ENCODE measurements around the gene BLCAP.
"Not testable (repeated sequence)": the region's sequence is repeated elsewhere in the genome, so short reads cannot be mapped to it uniquely, and the experiment has no call there.

Gene BLCAP

GRCh38 chr20:37541326-37541725, 13.7 kb upstream of the BLCAP start (continued):
- TF ChIP-seq ZBTB44 (tag by site-specific recombination; IDR thresholded peaks at IDR 0.05): no peak

- CTCF ChIA-PET: interaction anchor here (0.7 to 1.6 kb wide), 4 partner anchors 8 to 160 kb away, joined by 3 to 4 read pairs (median 3); no protein-coding TSS in a partner anchor
- POLR2A ChIA-PET: not testable (repeated sequence)
Measured at GRCh38 chr20:37540838-37541237, 13.2 kb upstream of the BLCAP start.

GRCh38 chr20:37540001-37540400, 12.3 kb upstream of the BLCAP start:
- H3K4me1 ChIP-seq (ENCODE audit: control insufficient read depth, insufficient read depth, low read length): no peaks in the 10 kb centered on the region
- no peak overlapping the region for H3K27ac ChIP-seq (ENCODE audit: extremely low read depth, low read depth, low read length)
- ChIA-PET POLR2A (no interaction called here), CTCF (interaction anchor here (1.7 kb wide), 1 partner anchor 344 kb away, joined by 4 read pairs; no protein-coding TSS in a partner anchor)
- no peaks in the 10 kb centered on the region for H3K9me3 ChIP-seq (ENCODE audit: control insufficient read depth, insufficient read depth, low read depth, low read length)
- TF ChIP-seq ZBTB1 (tag by site-specific recombination; IDR thresholded peaks at IDR 0.05): no peak
- TF ChIP-seq ZBTB11 (tag by site-specific recombination; conservative IDR thresholded peaks at IDR 0.05; ENCODE audit: low read depth): no peak
- no peak for TF ChIP-seq KLF9 (tag by site-specific recombination; IDR thresholded peaks at IDR 0.05; ENCODE audit: low read depth)
- TF ChIP-seq SETDB1 (IDR thresholded peaks at IDR 0.05; ENCODE audit: insufficient read length, low read length): no peak
- no peak for TF ChIP-seq ZNF10 (tag by site-specific recombination; IDR thresholded peaks at IDR 0.05)
- no peak for TF ChIP-seq EGR2 (tag by site-specific recombination; IDR thresholded peaks at IDR 0.05; ENCODE audit: low read depth)
- TF ChIP-seq ZNF155 (tag by site-specific recombination; IDR thresholded peaks at IDR 0.05): no peak
- H3K36me3 ChIP-seq (ENCODE audit: control insufficient read depth in 2 of 2, insufficient read depth in 1 of 2, low read length in 2 of 2): no peaks in the 10 kb centered on the region
- no peak overlapping the region for H3K4me3 ChIP-seq (ENCODE audit: low read depth, low read length)

More at GRCh38 chr20:37540838-37541237, 13.2 kb upstream of the BLCAP start:
- not testable (repeated sequence) for H3K36me3 ChIP-seq (ENCODE audit: control insufficient read depth in 2 of 2, insufficient read depth in 1 of 2, low read length in 2 of 2); H3K4me3 ChIP-seq (ENCODE audit: low read depth, low read length); H3K4me1 ChIP-seq (ENCODE audit: control insufficient read depth, insufficient read depth, low read length); H3K27ac ChIP-seq (ENCODE audit: extremely low read depth, low read depth, low read length); H3K9me3 ChIP-seq (ENCODE audit: control insufficient read depth, insufficient read depth, low read depth, low read length)

- no peaks in the 10 kb centered on the region for H3K4me1 ChIP-seq (ENCODE audit: control insufficient read depth, insufficient read depth, low read length)
- no peak overlapping the region for H3K27ac ChIP-seq (ENCODE audit: extremely low read depth, low read depth, low read length)
- no peak overlapping the region for H3K4me3 ChIP-seq (ENCODE audit: low read depth, low read length)
- ChIA-PET POLR2A (interaction anchor here (0.7 to 1.5 kb wide), 2 partner anchors 250 to 262 kb away, joined by 3 to 4 read pairs; partner anchors contain the start of gene MANBAL), CTCF (interaction anchor here (1.7 to 2.0 kb wide), 2 partner anchors 154 to 344 kb away, joined by 4 to 6 read pairs; no protein-coding TSS in a partner anchor)
- H3K9me3 ChIP-seq (ENCODE audit: control insufficient read depth, insufficient read depth, low read depth, low read length): no peaks in the 10 kb centered on the region
- TF ChIP-seq BCL11B (tag by site-specific recombination; IDR thresholded peaks at IDR 0.05; ENCODE audit: low read depth) (no peak), ZNF169 (tag by site-specific recombination; IDR thresholded peaks at IDR 0.05) (no peak), ZNF660 (tag by site-specific recombination; IDR thresholded peaks at IDR 0.05) (no peak), ZNF664 (tag by site-specific recombination; IDR thresholded peaks at IDR 0.05) (no peak), YY1 (tag by site-specific recombination; IDR thresholded peaks at IDR 0.05) (no peak), ZNF701 (tag by site-specific recombination; IDR thresholded peaks at IDR 0.05) (no peak), ZNF544 (tag by site-specific recombination; IDR thresholded peaks at IDR 0.05) (no peak), EGR2 (tag by site-specific recombination; IDR thresholded peaks at IDR 0.05; ENCODE audit: low read depth) (no peak), HOXC10 (CRISPR knock-in tag; IDR thresholded peaks at IDR 0.05) (no peak), ZNF513 (tag by site-specific recombination; IDR thresholded peaks at IDR 0.05) (no peak), ZSCAN5A (tag by site-specific recombination; IDR thresholded peaks at IDR 0.05) (no peak)
- H3K36me3 ChIP-seq (ENCODE audit: control insufficient read depth in 2 of 2, insufficient read depth in 1 of 2, low read length in 2 of 2): no peaks in the 10 kb centered on the region
Measured at GRCh38 chr20:37539424-37539823, 11.7 kb upstream of the BLCAP start.

Data from HEK293 (cell line).